Activated CD8-positive, alpha-beta memory T cell treated with anti-CD3 and anti-CD28 coated beads, Interleukin-2, amount 50 U/mL, for 4 hours (primary cell): Measurements from ENCODE around the gene STIP1.
"Not testable (repeated sequence)": the region's sequence is repeated elsewhere in the genome, so short reads cannot be mapped to it uniquely, and the experiment has no call there.

ENCODE experiments used
- DNase-seq: peaks from one replicate; pipeline ENCODE4 v3.0.0-alpha.2; 2020

STIP1 gene

GRCh38 chr11:64240435-64241240, 54.7 kb downstream of the STIP1 start, which contains the start of gene FKBP2:
FKBP2 (plus strand) TSS chr11:64241095; CDS start chr11:64242388, 1,293 bp downstream.
- DNase-seq: peak; percentile 98

GRCh38 chr11:64241241-64241490, 55.2 kb downstream of the STIP1 start:
- no peak for DNase-seq

GRCh38 chr11:64241491-64242374, 55.8 kb downstream of the STIP1 start:
- peak; percentile 100 for DNase-seq

GRCh38 chr11:64243236-64243854, 57.4 kb downstream of the STIP1 start:
- DNase-seq: no peak

GRCh38 chr11:64244107-64244506, 58.1 kb downstream of the STIP1 start:
- no peak for DNase-seq

GRCh38 chr11:64244966-64245365, 59.0 kb downstream of the STIP1 start:
- DNase-seq: no peak

GRCh38 chr11:64245401-64245796, 59.4 kb downstream of the STIP1 start:
- peak; percentile 56 for DNase-seq

- peak; percentile 87 for DNase-seq
These were observed 60.0 kb downstream of the STIP1 start for GRCh38 chr11:64245797-64246620.

GRCh38 chr11:64246621-64246870, 60.6 kb downstream of the STIP1 start:
- not testable (repeated sequence) for DNase-seq

GRCh38 chr11:64246871-64247728, 61.1 kb downstream of the STIP1 start, which contains the start of gene PPP1R14B:
PPP1R14B (minus strand) TSS chr11:64246943; CDS start chr11:64246673, 270 bp downstream.
- DNase-seq: peak; percentile 82

- DNase-seq: no peak
These were observed 62.0 kb downstream of the STIP1 start for GRCh38 chr11:64247729-64248531.

GRCh38 chr11:64248578-64248977, 62.6 kb downstream of the STIP1 start:
- no peak for DNase-seq

- DNase-seq: no peak
These were observed 63.1 kb downstream of the STIP1 start for GRCh38 chr11:64249038-64249437.

GRCh38 chr11:64249563-64250414, 63.8 kb downstream of the STIP1 start:
- no peak for DNase-seq

GRCh38 chr11:64250415-64251015, 64.5 kb downstream of the STIP1 start:
- DNase-seq: no peak

GRCh38 chr11:64251016-64251752, 65.2 kb downstream of the STIP1 start, which contains the start of gene PLCB3:
PLCB3 (plus strand) TSS chr11:64251530; CDS start chr11:64251650, 120 bp downstream.
- peak; percentile 65 for DNase-seq

- no peak for DNase-seq
These were observed 65.7 kb downstream of the STIP1 start for GRCh38 chr11:64251753-64252002.

- no peak for DNase-seq
These were observed 66.3 kb downstream of the STIP1 start for GRCh38 chr11:64252003-64252872.
